ENCODE data around the gene FOXL2NB.
"Not testable (repeated sequence)": the region's sequence is repeated elsewhere in the genome, so short reads cannot be mapped to it uniquely, and the experiment has no call there.

Gene FOXL2NB

DNA sequence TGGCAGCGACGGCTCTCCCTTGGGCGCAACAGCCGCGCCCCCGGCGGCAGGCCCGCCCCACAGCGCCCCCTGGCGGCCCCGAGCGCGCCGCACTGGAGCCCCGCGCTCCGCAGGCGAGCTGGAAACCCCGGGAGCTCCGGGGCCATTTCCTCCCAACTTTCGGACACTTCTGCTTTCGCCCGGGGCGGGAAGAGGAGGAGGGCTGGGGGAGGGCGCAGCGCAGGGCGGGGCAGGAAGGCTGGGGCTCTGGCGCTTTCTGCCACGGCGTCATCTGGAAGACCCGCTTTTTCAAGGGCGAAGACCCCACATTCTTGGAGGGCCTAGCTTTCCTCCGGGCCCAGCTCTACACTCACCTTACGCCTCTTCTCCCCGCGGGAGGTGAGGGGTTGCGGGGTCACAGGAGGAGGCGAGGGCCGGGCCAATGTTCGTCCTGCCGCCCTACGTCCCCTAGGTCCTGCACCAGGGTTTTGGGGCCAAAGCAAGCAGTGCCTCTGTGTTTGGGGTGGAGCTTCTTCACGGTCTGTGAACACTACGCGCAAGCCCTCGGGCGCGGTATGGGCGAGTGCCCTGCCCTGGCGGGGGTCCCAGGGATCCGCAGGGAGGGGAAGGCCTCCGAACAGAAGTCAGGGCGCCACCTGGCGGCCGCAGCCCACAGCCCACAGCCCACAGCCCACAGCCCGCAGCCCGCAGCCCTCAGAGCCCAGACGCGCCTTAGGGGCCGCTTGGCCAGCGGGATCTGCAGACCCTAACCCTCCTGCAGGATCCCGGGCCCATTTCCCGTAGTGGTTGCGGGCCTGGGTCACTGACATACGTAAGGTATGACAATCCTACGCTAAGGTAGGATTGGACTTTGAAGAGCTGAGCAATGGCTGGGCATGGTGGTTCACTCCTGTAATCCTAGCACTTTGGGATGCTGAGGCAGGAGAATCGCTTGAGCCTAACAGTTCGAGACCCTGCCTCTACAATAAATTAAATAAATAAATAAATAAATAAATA is 31.2 kb upstream of the FOXL2NB start:
- TF ChIP-seq, protein P1, sequence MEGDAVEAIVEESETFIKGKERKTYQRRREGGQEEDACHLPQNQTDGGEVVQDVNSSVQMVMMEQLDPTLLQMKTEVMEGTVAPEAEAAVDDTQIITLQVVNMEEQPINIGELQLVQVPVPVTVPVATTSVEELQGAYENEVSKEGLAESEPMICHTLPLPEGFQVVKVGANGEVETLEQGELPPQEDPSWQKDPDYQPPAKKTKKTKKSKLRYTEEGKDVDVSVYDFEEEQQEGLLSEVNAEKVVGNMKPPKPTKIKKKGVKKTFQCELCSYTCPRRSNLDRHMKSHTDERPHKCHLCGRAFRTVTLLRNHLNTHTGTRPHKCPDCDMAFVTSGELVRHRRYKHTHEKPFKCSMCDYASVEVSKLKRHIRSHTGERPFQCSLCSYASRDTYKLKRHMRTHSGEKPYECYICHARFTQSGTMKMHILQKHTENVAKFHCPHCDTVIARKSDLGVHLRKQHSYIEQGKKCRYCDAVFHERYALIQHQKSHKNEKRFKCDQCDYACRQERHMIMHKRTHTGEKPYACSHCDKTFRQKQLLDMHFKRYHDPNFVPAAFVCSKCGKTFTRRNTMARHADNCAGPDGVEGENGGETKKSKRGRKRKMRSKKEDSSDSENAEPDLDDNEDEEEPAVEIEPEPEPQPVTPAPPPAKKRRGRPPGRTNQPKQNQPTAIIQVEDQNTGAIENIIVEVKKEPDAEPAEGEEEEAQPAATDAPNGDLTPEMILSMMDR (IDR thresholded peaks at IDR 0.05; ENCODE audit: low read length, missing control alignments): peak; percentile 69
- DNase-seq (ENCODE audit: low read depth): peak; percentile 92
- peak overlapping the region; percentile 81 for H3K4me3 ChIP-seq (replicated peaks; ENCODE audit: low read depth, low read length)

DNA sequence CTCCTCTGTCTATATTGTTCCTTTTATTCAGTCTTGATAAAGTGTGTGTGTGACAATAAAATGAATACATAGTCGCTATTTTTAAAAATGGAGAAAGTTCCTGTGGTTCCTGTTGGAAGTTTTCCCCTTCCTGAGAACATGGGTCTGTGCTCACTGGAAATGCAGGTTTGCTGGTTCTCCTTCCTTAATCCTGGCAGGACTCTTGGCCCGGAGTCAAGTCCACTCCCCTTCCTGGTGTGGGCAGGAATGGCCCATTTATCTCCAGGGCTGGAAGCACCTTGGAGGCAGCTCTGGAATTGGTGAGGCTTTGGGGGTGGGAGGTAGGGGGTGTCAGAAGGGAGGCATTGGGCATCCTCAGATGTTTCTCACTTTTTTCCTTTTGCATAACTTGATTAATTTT is 30.2 kb upstream of the FOXL2NB start:
- TF ChIP-seq, protein P1 (IDR thresholded peaks at IDR 0.05; ENCODE audit: low read length, missing control alignments): no peak
- DNase-seq (ENCODE audit: low read depth): no peak
- no peak overlapping the region for H3K4me3 ChIP-seq (replicated peaks; ENCODE audit: low read depth, low read length)

- TF ChIP-seq, protein P1 (IDR thresholded peaks at IDR 0.05; ENCODE audit: low read length, missing control alignments): no peak
- no peak overlapping the region for H3K4me3 ChIP-seq (replicated peaks; ENCODE audit: low read depth, low read length)
- no peak for DNase-seq (ENCODE audit: low read depth)
Observed at GRCh38 chr3:138919325-138919724, 27.7 kb upstream of the FOXL2NB start.

GRCh38 chr3:138921316-138922292 is 25.4 kb upstream of the FOXL2NB start:
- no peak overlapping the region for H3K4me3 ChIP-seq (replicated peaks; ENCODE audit: low read depth, low read length)
- DNase-seq (ENCODE audit: low read depth): peak; percentile 82
- TF ChIP-seq, protein P1 (IDR thresholded peaks at IDR 0.05; ENCODE audit: low read length, missing control alignments): no peak

- DNase-seq (ENCODE audit: low read depth): not testable (repeated sequence)
Observed at GRCh38 chr3:138922400-138922799, 24.6 kb upstream of the FOXL2NB start.

GRCh38 chr3:138923531-138923994 is 23.5 kb upstream of the FOXL2NB start:
- TF ChIP-seq, protein P1 (IDR thresholded peaks at IDR 0.05; ENCODE audit: low read length, missing control alignments): peak; percentile 99
- H3K4me3 ChIP-seq (replicated peaks; ENCODE audit: low read depth, low read length): no peak overlapping the region
- peak; percentile 93 for DNase-seq (ENCODE audit: low read depth)

More at GRCh38 chr3:138922400-138922799, 24.6 kb upstream of the FOXL2NB start:
- H3K4me3 ChIP-seq (replicated peaks; ENCODE audit: low read depth, low read length): not testable (repeated sequence)
